ENCODE results near the gene TEAD3.

The TEAD3 gene

DNA sequence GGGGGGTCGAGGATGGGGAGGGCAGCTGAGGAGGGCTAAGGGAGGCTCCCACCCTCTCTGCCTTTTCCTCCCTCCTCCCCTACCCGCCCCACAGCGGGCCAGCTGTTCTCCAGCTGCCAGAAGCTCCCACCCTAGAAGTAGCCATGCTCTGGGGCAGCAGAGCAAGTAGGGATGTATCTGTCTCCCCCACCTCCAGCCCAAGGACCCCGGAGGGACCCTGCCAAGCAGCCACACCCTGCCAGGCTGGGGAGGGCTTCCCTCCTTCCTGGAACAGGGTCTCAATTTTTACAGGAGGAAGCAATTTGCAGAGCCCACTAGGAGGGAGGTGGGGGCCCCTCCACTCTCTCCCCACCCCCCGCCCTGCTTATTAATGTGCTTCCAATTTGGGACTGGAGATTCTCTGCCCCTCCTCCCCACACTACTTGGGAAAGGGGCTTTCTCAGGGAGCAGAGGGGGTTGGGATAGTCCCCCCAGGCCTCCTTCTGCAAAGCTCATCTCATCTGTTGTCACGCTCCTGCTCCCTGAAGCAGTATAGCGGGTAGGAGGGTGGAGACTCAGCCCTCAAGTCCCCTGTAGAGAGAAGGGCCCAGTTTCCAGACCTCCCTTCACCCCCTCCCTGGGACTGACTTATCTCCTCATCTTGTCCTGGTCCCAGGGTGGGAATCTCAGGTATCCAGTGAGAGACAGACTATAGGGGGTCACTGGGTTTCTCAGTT is 4.5 kb downstream of the TEAD3 start:
- no peaks in the 10 kb centered on the region for H3K36me3 Mint-ChIP-seq
- DNase-seq = no peak
- peaks cover 59% of the 10 kb centered on the region for H3K27me3 Mint-ChIP-seq
- CTCF ChIA-PET = no interaction called here
- H3K4me1 Mint-ChIP-seq = peaks cover 14% of the 10 kb centered on the region
- no peak overlapping the region for H3K27ac Mint-ChIP-seq
- no peak overlapping the region for H3K4me3 Mint-ChIP-seq
- no peaks in the 10 kb centered on the region for H3K9me3 Mint-ChIP-seq

GRCh38 chr6:35491558-35492257 is 5.2 kb downstream of the TEAD3 start:
- Mint-ChIP-seq H3K27me3 (peaks cover 59% of the 10 kb centered on the region), H3K9me3 (no peaks in the 10 kb centered on the region), H3K27ac (no peak overlapping the region), H3K36me3 (no peaks in the 10 kb centered on the region), H3K4me3 (no peak overlapping the region), H3K4me1 (peaks cover 14% of the 10 kb centered on the region)
- CTCF ChIA-PET = no interaction called here
- DNase-seq = no peak

DNA sequence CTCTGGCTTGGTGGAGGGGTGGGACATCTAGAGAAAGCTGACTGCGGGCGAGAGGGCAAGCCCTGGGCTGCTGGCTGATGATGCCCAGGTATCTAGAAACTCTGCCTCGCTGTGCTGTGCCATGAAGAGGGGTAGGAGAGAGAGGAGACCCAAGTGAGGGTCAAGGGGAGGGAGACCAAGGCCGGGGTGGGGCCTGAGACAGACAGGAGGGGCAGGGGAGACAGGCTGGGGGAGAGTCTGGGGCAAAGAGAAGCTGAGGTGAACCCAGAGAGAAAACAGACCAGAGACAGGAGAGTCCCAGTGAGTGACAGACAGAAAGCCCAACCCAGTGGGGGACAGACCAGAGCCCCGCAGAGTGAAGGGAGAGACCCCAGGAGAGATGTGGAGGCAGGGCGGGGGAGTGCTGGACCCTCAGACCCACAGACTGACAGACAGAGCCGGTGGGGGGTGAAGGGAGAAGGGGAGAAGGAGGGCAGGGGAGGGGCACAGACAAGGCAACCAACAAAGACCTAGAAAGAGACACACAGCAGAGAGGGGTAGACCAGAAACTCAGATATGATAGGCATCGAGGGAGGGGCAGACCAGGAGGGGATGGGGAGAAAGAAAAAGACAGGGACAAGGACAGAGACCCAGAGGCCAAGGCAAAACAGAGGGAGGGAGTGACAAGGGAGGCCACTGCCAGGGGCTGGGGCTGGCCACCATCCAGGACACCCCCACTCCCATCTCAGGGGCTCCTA is 5.9 kb downstream of the TEAD3 start:
- no peak overlapping the region for H3K27ac Mint-ChIP-seq
- peaks cover 57% of the 10 kb centered on the region for H3K27me3 Mint-ChIP-seq
- peaks cover 14% of the 10 kb centered on the region for H3K4me1 Mint-ChIP-seq
- no peaks in the 10 kb centered on the region for H3K9me3 Mint-ChIP-seq
- CTCF ChIA-PET = no interaction called here
- H3K4me3 Mint-ChIP-seq = no peak overlapping the region
- H3K36me3 Mint-ChIP-seq = no peaks in the 10 kb centered on the region
- DNase-seq = no peak

DNA sequence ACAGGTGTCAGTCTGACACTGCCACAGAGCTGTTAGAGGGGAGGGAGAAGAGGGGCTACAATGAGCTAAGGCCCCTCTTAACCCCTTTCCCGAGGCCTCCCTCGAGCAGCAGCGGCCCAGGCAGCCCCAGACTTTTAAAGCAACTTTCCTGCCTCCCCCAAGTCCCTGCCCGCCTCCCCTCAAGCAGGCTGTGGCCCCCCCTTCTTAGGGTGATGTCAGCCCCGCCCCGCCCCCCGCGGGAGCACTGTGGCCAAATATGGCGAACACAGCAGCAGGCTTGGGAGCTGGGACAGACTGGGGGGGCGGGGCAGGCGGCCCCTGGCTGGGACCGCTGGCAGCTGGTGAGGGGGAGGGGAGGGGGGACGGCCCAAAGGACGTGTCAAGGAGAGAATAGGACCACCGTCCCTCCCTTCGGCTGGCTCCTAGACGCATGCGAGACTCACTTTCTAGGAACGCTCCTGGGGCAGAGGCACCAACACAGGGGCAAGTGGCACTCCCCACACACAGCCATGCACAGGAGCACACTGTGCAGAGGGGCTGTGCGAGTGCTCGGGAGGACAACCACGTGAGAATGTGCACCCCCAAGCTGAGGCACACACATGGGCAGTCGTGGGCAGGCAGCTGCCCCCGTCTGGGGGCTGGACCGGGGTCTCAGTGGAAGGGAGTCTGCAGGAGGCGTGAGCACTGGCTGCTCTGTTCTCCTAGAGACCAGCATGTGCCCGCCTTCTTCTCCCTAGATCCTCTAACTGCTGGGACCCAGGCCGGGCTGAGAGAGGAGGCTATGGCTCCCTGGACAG is 6.7 kb downstream of the TEAD3 start:
- CTCF ChIA-PET = no interaction called here
- no peak overlapping the region for H3K27ac Mint-ChIP-seq
- H3K36me3 Mint-ChIP-seq = no peaks in the 10 kb centered on the region
- H3K4me3 Mint-ChIP-seq = no peak overlapping the region
- H3K4me1 Mint-ChIP-seq = peaks cover 14% of the 10 kb centered on the region
- peaks cover 49% of the 10 kb centered on the region for H3K27me3 Mint-ChIP-seq
- H3K9me3 Mint-ChIP-seq = no peaks in the 10 kb centered on the region
- no peak for DNase-seq

DNA sequence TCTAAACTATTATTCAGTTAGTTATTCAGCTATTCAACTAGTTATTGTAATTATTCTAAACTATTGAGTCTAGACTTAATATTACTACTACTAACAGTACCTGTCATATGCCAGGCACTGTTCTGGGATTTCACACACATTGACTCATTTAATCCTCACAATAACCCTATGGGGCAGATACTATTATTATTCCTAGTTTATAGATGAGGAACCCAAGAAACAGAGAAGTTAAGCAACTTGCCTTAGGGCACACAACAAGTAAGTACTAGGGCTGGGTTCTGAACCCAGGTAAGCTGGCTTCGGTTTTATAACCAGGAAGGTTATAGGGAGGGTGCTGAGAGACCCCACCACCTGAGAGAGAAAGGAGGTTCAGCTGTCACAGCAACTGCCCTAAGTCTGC is 7.8 kb downstream of the TEAD3 start:
- Mint-ChIP-seq H3K9me3 (no peaks in the 10 kb centered on the region), H3K27me3 (peaks cover 41% of the 10 kb centered on the region), H3K4me3 (no peak overlapping the region), H3K27ac (no peak overlapping the region), H3K4me1 (peaks cover 11% of the 10 kb centered on the region), H3K36me3 (no peaks in the 10 kb centered on the region)
- DNase-seq = no peak
- CTCF ChIA-PET = no interaction called here

DNA sequence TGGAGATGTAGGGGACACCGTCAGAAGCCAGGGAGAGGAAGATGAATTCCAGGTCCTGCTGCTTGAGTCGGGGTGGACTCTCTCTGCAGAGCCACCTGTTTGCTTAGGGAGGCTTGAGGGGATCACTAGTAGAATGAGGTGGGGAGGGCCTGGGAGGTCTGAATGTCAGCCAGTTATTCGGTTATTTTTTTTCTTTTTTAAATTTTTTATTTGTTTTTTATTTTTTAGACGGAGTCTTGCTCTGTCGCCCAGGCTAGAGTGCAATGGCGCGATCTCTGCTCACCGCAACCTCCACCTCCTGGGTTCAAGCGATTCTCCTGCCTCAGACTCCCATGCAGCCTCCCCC is 8.4 kb downstream of the TEAD3 start:
- Mint-ChIP-seq H3K4me1 (peaks cover 7% of the 10 kb centered on the region), H3K27me3 (peaks cover 42% of the 10 kb centered on the region), H3K36me3 (no peaks in the 10 kb centered on the region), H3K9me3 (no peaks in the 10 kb centered on the region), H3K27ac (no peak overlapping the region), H3K4me3 (no peak overlapping the region)
- no peak for DNase-seq
- CTCF ChIA-PET = no interaction called here

- Mint-ChIP-seq H3K9me3 (no peaks in the 10 kb centered on the region), H3K27me3 (peaks cover 43% of the 10 kb centered on the region), H3K27ac (no peak overlapping the region), H3K4me1 (peaks cover 7% of the 10 kb centered on the region), H3K36me3 (no peaks in the 10 kb centered on the region), H3K4me3 (no peak overlapping the region)
- CTCF ChIA-PET = no interaction called here
- no peak for DNase-seq
Observed at GRCh38 chr6:35487658-35488516, 9.0 kb downstream of the TEAD3 start.

- no peak for DNase-seq
- no peak overlapping the region for H3K27ac Mint-ChIP-seq
- H3K9me3 Mint-ChIP-seq = no peaks in the 10 kb centered on the region
- peaks cover 34% of the 10 kb centered on the region for H3K27me3 Mint-ChIP-seq
- H3K4me3 Mint-ChIP-seq = no peak overlapping the region
- no peaks in the 10 kb centered on the region for H3K36me3 Mint-ChIP-seq
- H3K4me1 Mint-ChIP-seq = peaks cover 7% of the 10 kb centered on the region
- CTCF ChIA-PET = no interaction called here
Observed at GRCh38 chr6:35486005-35486925, 10.6 kb downstream of the TEAD3 start.

- no peak overlapping the region for H3K4me3 Mint-ChIP-seq
- peaks cover 32% of the 10 kb centered on the region for H3K27me3 Mint-ChIP-seq
- H3K36me3 Mint-ChIP-seq = no peaks in the 10 kb centered on the region
- H3K27ac Mint-ChIP-seq = no peak overlapping the region
- CTCF ChIA-PET = interaction anchor here (0.7 kb wide), 1 partner anchor 36 kb away, joined by 3 read pairs; no protein-coding TSS in a partner anchor
- no peaks in the 10 kb centered on the region for H3K9me3 Mint-ChIP-seq
- peaks cover 7% of the 10 kb centered on the region for H3K4me1 Mint-ChIP-seq
- no peak for DNase-seq
Observed at GRCh38 chr6:35485402-35485877, 11.4 kb downstream of the TEAD3 start.

- Mint-ChIP-seq H3K9me3 (no peaks in the 10 kb centered on the region), H3K36me3 (no peaks in the 10 kb centered on the region), H3K4me3 (no peak overlapping the region), H3K27me3 (peaks cover 33% of the 10 kb centered on the region), H3K4me1 (peaks cover 7% of the 10 kb centered on the region), H3K27ac (no peak overlapping the region)
- CTCF ChIA-PET = interaction anchor here (0.7 kb wide), 1 partner anchor 36 kb away, joined by 3 read pairs; no protein-coding TSS in a partner anchor
- DNase-seq = no peak
Observed at GRCh38 chr6:35484921-35485392, 11.9 kb downstream of the TEAD3 start.

DNA sequence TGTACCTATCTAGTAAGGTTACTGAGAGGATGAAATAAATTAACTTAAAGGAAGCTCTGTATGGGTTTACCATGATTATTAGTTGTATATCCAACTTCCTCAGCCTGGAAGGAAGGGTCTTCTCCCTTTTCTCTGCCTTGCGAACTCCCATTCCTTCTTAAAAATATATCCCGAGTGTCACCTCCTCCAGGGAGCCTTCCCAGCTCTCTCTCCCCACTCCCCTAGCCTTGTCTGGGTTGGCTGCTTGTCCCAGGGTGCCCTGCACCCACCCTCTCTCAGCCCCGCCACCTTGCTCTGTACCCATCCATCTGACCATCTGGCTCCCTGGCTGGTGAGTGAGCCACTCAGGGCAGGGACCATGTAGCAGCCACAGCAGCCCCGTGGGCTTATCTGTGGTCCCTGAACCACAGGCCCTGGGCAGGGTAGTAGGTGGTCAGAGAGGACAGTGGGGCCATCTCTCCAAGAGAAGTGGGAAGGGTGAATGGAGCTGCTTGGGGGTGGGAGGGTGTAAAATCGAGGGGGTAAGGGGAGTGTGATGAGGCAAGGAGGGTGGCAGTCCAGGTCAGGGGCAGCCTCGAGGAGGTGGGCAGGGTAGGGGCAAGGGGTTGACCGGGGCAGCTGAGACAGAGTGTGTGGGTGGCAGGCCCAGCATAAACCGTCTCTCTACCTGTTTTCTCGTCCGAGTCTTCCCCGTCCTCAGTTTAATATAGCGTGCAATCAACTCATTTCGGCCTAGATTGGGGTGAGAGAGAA is 12.8 kb downstream of the TEAD3 start:
- DNase-seq = no peak
- Mint-ChIP-seq H3K9me3 (no peaks in the 10 kb centered on the region), H3K36me3 (no peaks in the 10 kb centered on the region), H3K4me1 (peaks cover 7% of the 10 kb centered on the region), H3K27me3 (peaks cover 36% of the 10 kb centered on the region), H3K27ac (no peak overlapping the region), H3K4me3 (no peak overlapping the region)
- CTCF ChIA-PET = no interaction called here

GRCh38 chr6:35483490-35483889 is 13.4 kb downstream of the TEAD3 start:
- Mint-ChIP-seq H3K36me3 (no peaks in the 10 kb centered on the region), H3K4me3 (no peak overlapping the region), H3K27ac (no peak overlapping the region), H3K27me3 (peaks cover 36% of the 10 kb centered on the region), H3K9me3 (no peaks in the 10 kb centered on the region), H3K4me1 (peaks cover 7% of the 10 kb centered on the region)
- CTCF ChIA-PET = no interaction called here
- no peak for DNase-seq

Data from activated naive CD4-positive, alpha-beta T cell treated with anti-CD3 and anti-CD28 coated beads, Interleukin-2, amount 10 ng/mL, durations not matched to agents 7 days and 5 days (primary cell).